Liver (tissue), 3 donors: ENCODE data around the gene GCC1.

Source experiments
- EGR1 ChIP-seq, 2 donors: IDR thresholded peaks; 2 replicates each; pipeline ENCODE4 v1.6.1; 2016 to 2018; ENCODE audit warnings: antibody characterized with exemption in 2 of 2, low read depth in 2 of 2
- GABPA ChIP-seq, 2 donors: IDR thresholded peaks in 1 of 2; conservative IDR thresholded peaks in 1 of 2; 2 replicates each; pipeline ENCODE4 v1.6.1; 2016; ENCODE audit warnings: antibody characterized with exemption in 2 of 2, mild to moderate bottlenecking in 1 of 2, moderate library complexity in 1 of 2
- JUND ChIP-seq, 2 donors: IDR thresholded peaks; 2 replicates each; pipeline ENCODE4 v1.6.1; 2016; ENCODE audit warnings: antibody characterized with exemption in 2 of 2
- NR2F2 ChIP-seq: IDR thresholded peaks from 2 replicates; pipeline ENCODE4 v1.6.1; 2016; ENCODE audit warnings: antibody characterized with exemption
- RXRA ChIP-seq, 2 donors: IDR thresholded peaks; 2 replicates each; pipeline ENCODE4 v1.6.1; 2017 to 2018; ENCODE audit warnings: antibody characterized with exemption in 2 of 2, mild to moderate bottlenecking in 1 of 2
- TAF1 ChIP-seq: conservative IDR thresholded peaks from 2 replicates; pipeline ENCODE4 v1.6.1; 2016; ENCODE audit warnings: antibody characterized with exemption, mild to moderate bottlenecking
- YY1 ChIP-seq: IDR thresholded peaks from 2 replicates; pipeline ENCODE4 v1.6.1; 2016; ENCODE audit warnings: antibody characterized with exemption, mild to moderate bottlenecking
- TF ChIP-seq, protein P1 (sequence below): fragments of 150-350 bp; IDR thresholded peaks from 2 replicates; pipeline ENCODE4 v1.5.1; 2017; ENCODE audit warnings: improper control_type of control experiment, low read depth, low read length; ENCODE audit not compliant: missing input control
- TF ChIP-seq, protein P2 (sequence below): IDR thresholded peaks from 2 replicates; pipeline ENCODE4 v1.6.1; 2016; ENCODE audit warnings: antibody characterized with exemption
- TF ChIP-seq, protein P3 (sequence below): IDR thresholded peaks from 2 replicates; pipeline ENCODE4 v1.6.1; 2016; ENCODE audit warnings: antibody characterized with exemption, mild to moderate bottlenecking
- donor health status: healthy.
- donor health status: healthy.

DNA sequence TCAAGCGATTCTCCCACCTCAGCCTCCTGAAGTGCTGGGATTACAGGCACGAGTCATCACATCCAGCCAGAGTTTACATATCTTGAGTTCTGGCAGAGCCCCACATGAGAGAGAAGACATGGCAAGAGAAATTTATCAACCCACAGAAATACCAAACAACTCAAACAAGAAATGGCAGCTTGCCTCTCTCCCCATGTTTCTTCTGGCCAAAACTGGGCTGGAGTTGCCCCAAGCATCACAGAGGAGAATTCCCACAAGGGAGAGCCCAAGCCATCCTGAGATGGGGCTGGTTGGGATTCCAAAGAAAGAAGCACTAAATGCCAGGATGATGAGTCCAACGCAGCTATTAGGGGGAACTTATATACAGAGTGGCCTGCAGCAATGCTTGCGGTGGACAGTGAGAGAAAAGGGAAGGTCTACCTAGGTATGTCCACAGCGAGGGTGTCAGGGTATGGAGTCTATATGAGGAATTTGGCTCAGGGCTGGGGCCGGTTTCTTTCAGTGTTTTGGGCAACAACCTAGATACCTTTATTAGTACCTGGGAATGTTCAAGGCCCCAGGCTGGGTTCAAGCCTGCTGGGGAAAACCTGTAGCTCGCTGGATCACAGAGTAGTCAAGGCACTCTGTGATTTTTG is 47.0 kb upstream of the GCC1 start:
- TF ChIP-seq, protein P1, sequence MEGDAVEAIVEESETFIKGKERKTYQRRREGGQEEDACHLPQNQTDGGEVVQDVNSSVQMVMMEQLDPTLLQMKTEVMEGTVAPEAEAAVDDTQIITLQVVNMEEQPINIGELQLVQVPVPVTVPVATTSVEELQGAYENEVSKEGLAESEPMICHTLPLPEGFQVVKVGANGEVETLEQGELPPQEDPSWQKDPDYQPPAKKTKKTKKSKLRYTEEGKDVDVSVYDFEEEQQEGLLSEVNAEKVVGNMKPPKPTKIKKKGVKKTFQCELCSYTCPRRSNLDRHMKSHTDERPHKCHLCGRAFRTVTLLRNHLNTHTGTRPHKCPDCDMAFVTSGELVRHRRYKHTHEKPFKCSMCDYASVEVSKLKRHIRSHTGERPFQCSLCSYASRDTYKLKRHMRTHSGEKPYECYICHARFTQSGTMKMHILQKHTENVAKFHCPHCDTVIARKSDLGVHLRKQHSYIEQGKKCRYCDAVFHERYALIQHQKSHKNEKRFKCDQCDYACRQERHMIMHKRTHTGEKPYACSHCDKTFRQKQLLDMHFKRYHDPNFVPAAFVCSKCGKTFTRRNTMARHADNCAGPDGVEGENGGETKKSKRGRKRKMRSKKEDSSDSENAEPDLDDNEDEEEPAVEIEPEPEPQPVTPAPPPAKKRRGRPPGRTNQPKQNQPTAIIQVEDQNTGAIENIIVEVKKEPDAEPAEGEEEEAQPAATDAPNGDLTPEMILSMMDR, result no peak
- TF ChIP-seq, protein P2, sequence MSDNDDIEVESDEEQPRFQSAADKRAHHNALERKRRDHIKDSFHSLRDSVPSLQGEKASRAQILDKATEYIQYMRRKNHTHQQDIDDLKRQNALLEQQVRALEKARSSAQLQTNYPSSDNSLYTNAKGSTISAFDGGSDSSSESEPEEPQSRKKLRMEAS, result no peak
- TF ChIP-seq RXRA (IDR thresholded peaks at IDR 0.05) (no peak), NR2F2 (no peak), EGR1 (IDR thresholded peaks at IDR 0.05; ENCODE audit: low read depth in 2 of 2) (no peak), JUND (IDR thresholded peaks at IDR 0.05) (no peak), TAF1 (no peak), YY1 (no peak), GABPA (IDR thresholded peaks at IDR 0.05 in 1 of 2, conservative IDR thresholded peaks at IDR 0.05 in 1 of 2) (no peak)
- TF ChIP-seq, protein P3, sequence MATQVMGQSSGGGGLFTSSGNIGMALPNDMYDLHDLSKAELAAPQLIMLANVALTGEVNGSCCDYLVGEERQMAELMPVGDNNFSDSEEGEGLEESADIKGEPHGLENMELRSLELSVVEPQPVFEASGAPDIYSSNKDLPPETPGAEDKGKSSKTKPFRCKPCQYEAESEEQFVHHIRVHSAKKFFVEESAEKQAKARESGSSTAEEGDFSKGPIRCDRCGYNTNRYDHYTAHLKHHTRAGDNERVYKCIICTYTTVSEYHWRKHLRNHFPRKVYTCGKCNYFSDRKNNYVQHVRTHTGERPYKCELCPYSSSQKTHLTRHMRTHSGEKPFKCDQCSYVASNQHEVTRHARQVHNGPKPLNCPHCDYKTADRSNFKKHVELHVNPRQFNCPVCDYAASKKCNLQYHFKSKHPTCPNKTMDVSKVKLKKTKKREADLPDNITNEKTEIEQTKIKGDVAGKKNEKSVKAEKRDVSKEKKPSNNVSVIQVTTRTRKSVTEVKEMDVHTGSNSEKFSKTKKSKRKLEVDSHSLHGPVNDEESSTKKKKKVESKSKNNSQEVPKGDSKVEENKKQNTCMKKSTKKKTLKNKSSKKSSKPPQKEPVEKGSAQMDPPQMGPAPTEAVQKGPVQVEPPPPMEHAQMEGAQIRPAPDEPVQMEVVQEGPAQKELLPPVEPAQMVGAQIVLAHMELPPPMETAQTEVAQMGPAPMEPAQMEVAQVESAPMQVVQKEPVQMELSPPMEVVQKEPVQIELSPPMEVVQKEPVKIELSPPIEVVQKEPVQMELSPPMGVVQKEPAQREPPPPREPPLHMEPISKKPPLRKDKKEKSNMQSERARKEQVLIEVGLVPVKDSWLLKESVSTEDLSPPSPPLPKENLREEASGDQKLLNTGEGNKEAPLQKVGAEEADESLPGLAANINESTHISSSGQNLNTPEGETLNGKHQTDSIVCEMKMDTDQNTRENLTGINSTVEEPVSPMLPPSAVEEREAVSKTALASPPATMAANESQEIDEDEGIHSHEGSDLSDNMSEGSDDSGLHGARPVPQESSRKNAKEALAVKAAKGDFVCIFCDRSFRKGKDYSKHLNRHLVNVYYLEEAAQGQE, result no peak
